NCI-H2196 (cell line): ENCODE results near the gene SEMA3B.
A peak's percentile ranks its signal among the peaks of the same experiment; 100 is the strongest.

Experiments used
- DNase-seq: peaks from one replicate; lab custom pipeline; 2025; ENCODE audit not compliant: unreplicated experiment; lab: John Stamatoyannopoulos, UW

Gene SEMA3B

DNA sequence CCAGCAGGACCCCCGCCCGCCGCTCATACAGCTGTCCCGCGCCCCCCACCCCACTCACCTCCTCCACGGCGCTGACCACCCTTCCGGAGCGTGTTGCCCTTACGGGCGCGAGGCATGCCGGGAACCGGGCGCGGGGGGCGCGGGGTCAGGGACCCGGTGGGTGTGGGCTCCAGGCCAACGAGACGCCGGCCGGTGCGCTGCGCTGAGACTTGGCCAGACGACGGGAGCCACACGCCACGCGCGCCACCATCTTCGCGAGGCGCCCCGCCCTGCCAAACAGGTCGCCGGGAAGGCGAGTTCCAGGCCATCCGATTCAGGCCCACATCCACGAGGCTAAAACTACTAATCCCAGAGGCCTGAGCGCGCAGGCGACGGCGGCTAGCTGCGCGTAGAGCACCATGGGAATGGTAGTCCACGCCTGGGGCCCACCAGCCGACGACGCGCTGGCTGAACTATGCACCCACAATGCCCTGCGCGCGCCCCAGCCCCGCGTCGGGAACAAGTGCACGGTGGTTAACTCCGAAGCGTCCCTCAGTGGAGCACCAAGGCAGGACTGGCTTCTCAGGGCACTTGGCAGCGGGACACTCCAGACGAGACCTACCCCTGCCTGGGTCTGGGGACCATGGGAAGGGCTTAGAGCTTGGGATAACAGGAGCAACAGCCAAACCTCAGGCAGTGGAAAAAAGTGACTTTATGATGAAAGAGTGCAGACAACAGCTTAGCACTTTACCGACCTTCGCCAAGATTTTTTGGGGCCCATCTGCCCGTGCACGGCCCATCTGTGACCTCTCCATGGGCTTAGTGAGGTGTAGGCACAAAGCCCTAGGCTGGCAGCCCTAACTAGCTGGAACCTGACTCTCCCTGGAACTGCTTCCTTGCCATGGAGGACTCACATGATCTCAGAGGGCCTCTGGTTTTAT is 23.5 kb downstream of the SEMA3B start, which contains the start of gene IFRD2:
Gene IFRD2, minus strand, starts transcription at position 271 of the 920 bp plus-strand sequence. Its CDS starts 155 bp downstream, at position 116.
- peak; percentile 88 for DNase-seq

- no peak for DNase-seq
Observed at GRCh38 chr3:50293079-50293801, 24.3 kb downstream of the SEMA3B start.

GRCh38 chr3:50294089-50294488 is 25.1 kb downstream of the SEMA3B start:
- DNase-seq: no peak

- DNase-seq: no peak
Observed at GRCh38 chr3:50294492-50295403, 25.8 kb downstream of the SEMA3B start.

DNA sequence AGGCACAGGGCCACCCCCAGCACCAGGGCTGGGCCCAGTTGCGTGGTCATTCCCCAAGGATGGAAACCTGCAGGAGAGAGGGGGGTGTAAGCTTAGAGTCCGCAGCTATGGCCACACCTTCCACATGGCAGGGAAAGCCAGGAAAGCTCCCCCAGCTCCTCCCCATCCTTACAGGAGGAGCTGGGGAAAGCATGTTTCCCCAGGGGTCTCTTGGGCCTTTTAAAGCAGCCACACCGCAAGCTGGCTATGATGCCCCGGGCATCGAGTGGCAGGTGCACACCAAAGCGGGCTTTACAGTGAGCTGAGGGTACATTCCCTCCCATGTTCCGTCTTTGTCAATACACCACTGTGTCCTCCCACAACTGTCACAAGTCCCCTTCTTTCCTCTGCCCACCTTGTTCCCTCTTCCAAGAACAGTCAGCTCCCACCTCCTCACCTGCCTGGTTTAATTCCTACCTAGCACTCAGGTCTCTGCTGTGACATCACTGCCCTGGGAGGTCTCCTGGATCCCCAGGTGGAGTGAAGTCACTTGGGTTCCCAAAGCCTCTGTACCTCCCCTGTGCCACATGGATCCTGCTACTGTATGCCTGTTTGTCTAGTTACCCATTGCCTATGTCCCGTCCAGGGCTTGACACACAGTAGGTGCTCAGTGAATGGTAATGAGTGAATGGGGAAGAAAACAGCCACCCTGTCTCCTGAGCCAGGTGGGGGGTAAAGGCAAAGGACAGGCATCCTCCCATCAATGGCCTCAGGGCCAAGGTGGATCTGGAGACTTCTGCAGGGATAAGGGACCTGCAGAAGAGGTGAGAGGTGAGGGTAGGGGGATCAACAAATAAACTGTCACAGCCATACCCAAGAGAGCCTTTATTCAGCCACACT is 26.8 kb downstream of the SEMA3B start:
- no peak for DNase-seq

DNA sequence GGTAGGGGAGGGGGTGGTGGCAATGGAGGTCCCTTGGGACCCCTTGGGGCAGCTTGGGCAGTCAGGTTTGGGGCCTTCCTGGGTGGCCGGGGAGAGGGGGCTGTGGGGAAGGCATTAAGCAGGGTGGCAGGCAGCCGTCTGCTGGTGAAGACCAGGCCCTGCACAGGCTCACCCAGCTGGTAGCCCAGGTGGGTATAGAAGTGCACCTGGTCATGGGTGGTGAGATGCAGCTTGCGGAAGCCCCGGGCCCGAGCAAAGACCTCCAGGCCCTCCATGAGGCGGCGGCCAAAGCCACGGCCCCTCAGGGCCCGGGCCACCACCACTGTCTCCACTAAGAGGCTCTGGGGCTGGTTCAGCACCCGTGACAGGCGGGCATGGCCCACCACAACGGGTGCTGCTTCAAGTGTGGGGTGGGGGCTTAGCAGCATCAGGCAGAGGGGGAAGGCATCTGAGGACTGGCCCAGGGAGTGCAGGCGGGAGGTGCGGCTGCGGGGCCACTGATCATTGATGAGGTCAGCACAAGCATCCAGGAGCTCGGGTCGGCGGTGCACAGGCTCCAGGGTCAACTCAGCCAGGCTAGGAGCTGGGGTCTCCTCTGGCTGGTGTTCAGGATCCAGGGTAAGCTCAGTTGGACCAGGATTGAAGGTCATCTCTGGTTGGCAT is 27.9 kb downstream of the SEMA3B start:
- no peak for DNase-seq

DNA sequence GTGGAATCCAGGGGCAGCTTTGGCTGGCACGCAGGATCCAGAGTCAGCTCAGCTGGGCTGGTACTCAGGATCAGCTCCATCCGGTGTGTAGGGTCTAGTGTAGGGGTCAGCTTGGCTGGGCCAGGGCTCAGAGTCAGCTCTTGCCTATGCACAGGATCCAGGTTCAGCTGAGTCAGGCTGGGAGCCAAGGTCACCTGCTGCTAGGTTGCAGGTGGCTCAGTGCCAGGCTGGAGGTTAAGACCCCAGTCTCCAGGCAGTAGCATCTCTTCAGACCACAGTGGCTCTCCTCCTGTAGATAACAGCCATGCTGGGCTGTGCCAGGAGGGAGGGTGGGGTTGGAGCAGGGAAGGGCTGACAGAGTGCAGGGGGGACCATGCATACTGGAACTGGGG is 28.4 kb downstream of the SEMA3B start:
- no peak for DNase-seq

GRCh38 chr3:50297896-50298725 is 29.2 kb downstream of the SEMA3B start:
- DNase-seq: no peak

GRCh38 chr3:50298836-50299637 is 30.1 kb downstream of the SEMA3B start, which contains the start of the genes HYAL3 and NAA80:
Gene HYAL3 (minus strand): TSS chr3:50299405. CDS start chr3:50295602, 3,803 bp downstream.
Gene NAA80 (minus strand): TSS chr3:50299405. CDS start chr3:50297463, 1,942 bp downstream.
- peak; percentile 92 for DNase-seq

DNA sequence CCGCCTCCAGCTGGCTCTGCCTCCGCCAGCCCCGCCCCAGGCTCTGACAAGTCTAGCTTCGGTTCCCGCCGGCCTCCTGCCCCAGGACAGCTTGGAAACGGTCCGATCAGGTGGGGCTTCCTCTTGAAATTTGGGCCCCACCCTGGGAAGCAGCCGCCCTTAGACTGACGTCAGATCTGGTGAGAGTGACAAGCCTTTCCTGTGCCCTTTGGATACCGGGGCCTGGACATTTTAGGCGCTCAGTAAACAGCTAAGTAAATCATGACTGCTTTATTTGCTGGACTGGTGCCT is 30.6 kb downstream of the SEMA3B start:
- no peak for DNase-seq

GRCh38 chr3:50299929-50300680 is 31.2 kb downstream of the SEMA3B start:
- DNase-seq: no peak

DNA sequence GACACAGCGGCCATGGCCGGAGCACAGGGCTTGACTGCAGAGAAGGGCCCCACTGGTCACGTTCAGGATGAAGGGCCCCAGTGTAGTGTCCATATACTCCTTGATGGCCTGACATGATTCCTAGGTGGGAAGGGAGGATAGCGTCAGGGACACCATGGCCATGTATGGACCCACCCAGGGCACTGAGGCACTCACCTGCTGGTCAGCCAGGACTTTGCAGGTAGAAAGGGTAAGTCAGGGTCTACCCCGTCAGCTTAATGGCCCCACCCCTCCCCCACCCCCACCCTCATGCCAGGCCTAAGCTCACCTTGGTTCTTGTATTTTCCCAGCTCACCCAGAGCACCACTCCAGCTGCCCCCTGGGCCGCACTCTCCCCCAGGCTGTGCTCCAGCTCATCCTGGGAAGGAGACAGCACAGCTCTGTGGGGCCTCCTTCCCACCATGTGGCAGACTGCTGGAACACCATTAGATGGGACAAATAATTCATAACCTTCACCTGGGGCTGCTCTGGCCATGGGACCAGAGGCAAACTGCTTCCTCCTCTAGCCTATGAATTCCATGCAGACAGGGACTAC is 31.8 kb downstream of the SEMA3B start:
- DNase-seq: no peak

DNA sequence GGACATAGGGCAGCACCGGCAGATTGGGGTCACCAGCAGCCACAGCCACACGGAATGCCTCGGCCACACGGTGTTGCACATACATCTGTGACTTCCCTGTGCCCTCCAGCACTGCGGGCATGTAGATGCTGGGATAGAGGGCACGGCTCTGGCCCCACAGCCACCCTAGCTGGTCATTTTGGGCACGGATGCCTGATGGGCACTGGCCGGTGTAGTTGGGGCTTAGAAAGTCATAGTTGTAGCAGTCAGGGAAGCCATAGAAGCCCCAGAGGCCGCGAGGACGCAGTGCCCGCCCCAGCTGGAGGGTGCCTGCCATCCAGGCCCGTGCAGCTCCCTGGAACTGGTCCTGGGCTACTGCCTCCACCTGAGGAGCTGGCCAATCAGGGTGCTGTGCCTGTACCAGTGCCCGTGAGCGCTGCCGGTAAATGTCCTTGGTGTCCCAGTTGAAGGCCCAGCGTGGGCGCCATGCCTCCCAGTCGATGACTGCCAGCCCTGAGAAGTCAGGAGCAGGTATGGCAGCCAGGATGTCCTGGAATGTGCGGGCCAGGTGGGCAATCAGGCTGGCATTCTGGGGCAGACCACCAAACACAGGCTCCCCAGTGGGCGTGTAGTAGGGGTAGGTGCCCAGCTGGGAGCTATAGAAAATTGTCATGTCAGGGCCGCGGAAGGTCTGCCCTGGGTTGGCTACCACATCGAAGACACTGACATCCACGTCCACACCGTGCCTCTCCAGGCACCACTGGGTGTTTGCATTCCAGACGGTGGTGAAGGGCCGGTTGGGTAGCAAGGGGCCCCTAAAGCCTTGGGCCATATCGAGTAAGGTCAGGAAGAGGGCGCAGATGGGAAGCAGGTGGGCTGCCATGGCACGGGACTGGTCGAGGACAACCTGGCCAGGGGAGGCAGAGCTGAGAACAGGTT is 33.4 kb downstream of the SEMA3B start:
- DNase-seq: no peak

GRCh38 chr3:50303013-50303815 is 34.3 kb downstream of the SEMA3B start, which contains the start of gene HYAL1:
Gene HYAL1 (minus strand): TSS chr3:50303574. CDS start chr3:50302956, 618 bp downstream.
- DNase-seq: peak; percentile 5

DNA sequence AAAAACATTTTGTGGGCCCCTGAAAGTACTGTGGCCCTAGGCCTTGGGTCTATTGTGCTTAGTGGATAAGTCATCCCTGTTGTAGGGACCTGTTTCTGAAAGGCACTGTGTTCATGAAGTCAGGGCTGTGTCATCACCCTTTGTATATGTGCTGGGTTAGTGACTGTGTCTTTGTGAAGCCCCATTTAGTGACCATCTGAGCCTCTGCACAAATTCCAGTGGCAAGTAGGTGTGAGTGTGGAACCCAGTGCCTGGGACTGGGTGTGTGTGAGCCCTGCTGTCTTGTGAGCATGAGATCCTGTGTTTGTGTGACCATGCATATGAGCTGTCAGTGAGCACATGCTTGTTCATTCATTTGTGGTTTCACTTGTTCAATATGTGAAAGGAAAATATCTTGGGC is 35.7 kb downstream of the SEMA3B start:
- DNase-seq: no peak
